ENCODE results near the gene VGLL1. TPM values are rescaled to one million over a fixed set of nuclear protein-coding genes. Genes with fewer than 3 reads are reported as not detected.

The VGLL1 gene
- total RNA-seq, 1 donor from 2014 or later = not detected

- DNase-seq (ENCODE audit: low spot score) = no peak
- intact Hi-C loops (cut with micrococcal nuclease) = no loop called here
- H3K4me3 Mint-ChIP-seq = no peak overlapping the region
- no peak overlapping the region for H3K27ac Mint-ChIP-seq
- H3K27me3 Mint-ChIP-seq (ENCODE audit: insufficient read depth) = no peaks in the 10 kb centered on the region
- H3K9me3 Mint-ChIP-seq = no peaks in the 10 kb centered on the region
- peaks cover 1% of the 10 kb centered on the region for H3K36me3 Mint-ChIP-seq (ENCODE audit: low read depth)
- H3K4me1 Mint-ChIP-seq (ENCODE audit: low read depth) = peaks cover 43% of the 10 kb centered on the region
These were observed 68.0 kb downstream of the VGLL1 start for GRCh38 chrX:136600059-136600458.

Other genes with a start within 250 kb of the VGLL1 start
- gene ADGRG4, start 231.3 kb upstream of the VGLL1 start, total RNA-seq = not detected in 2 replicates
- not detected in 2 replicates for gene BRS3, start 44.3 kb upstream of the VGLL1 start, total RNA-seq
- gene HTATSF1, start 34.6 kb upstream of the VGLL1 start, total RNA-seq = 50.2 and 54.2 TPM in 2 replicates
- gene CD40LG, start 115.9 kb downstream of the VGLL1 start, total RNA-seq = 261 and 272 TPM in 2 replicates
- gene ARHGEF6, start 248.7 kb downstream of the VGLL1 start, total RNA-seq = 39.8 and 40.8 TPM in 2 replicates